ENCODE results near the gene ZNF670. TPM values are rescaled to one million over a fixed set of nuclear protein-coding genes. Genes with fewer than 3 reads are reported as not detected.
A peak's percentile ranks its signal among the peaks of the same experiment; 100 is the strongest.
"Not testable (repeated sequence)": the region's sequence is repeated elsewhere in the genome, so short reads cannot be mapped to it uniquely, and the experiment has no call there.

Gene ZNF670
- total RNA-seq: under 1 TPM; 0.34 to 0.84 TPM

DNA sequence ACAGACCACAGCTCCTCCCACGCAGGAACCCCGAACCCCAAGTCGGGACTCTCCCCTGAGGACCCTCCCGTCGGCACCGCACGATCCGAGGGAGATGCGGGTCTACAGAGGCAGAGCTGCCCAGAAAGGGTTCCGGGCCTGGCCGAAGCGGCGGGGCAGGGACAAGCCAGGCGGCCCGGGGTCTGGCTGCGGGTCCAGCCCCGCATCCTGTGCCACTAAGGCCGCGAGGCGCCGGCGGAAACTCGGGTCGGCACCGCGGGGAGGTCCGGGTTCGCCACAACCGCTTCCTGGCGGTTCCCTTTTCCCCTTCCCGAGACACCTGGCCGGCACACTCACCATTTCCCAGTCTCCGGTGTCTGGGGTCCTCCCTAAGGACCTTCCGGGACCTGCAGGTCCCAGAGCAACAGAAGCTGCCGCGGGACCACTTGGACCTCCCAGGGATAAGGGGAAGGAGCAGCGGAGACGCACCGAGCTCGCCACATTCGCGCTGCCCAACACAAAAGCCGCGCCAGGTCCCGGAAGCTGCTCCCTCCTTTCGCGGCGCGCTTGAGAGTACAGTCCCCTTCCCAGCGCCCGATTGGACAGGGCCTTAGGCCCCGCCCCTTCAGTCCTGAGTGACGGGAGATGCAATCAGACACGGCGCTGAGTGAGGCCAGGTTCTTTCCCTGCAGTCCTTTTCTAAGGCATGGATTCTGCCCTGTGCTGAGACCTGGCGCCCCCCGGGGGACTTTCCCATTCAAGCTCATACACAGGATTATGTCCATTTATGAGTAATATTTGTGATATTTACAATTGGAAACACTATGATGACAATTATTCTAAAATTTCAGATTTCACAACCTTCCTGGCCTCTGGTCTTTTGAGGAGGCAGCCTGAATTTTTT, at the start of gene ZNF670:
TSS of gene ZNF670 (minus strand) at position 554 of the 883 bp plus-strand sequence. CDS start at position 339, 215 bp downstream.
- peaks cover 20% of the 10 kb centered on the region for H3K4me1 Mint-ChIP-seq (ENCODE audit: low read depth)
- H3K9me3 Mint-ChIP-seq (ENCODE audit: insufficient read depth): no peaks in the 10 kb centered on the region
- H3K27me3 Mint-ChIP-seq (ENCODE audit: low read depth): peaks cover 9% of the 10 kb centered on the region
- DNase-seq: peak; percentile 86
- ChIA-PET POLR2A (interaction anchor here (1.4 kb wide), 1 partner anchor 95 kb away, joined by 3 read pairs; no protein-coding TSS in a partner anchor), CTCF (interaction anchor here (0.7 kb wide), 1 partner anchor 697 kb away, joined by 5 read pairs; no protein-coding TSS in a partner anchor)
- ATAC-seq: peak; percentile 99
- H3K27ac Mint-ChIP-seq: peak within 1 kb of the TSS; percentile 68
- H3K36me3 Mint-ChIP-seq (ENCODE audit: low read depth): peaks cover 7% of the 10 kb centered on the region
- H3K4me3 Mint-ChIP-seq: peak within 1 kb of the TSS; percentile 77

DNA sequence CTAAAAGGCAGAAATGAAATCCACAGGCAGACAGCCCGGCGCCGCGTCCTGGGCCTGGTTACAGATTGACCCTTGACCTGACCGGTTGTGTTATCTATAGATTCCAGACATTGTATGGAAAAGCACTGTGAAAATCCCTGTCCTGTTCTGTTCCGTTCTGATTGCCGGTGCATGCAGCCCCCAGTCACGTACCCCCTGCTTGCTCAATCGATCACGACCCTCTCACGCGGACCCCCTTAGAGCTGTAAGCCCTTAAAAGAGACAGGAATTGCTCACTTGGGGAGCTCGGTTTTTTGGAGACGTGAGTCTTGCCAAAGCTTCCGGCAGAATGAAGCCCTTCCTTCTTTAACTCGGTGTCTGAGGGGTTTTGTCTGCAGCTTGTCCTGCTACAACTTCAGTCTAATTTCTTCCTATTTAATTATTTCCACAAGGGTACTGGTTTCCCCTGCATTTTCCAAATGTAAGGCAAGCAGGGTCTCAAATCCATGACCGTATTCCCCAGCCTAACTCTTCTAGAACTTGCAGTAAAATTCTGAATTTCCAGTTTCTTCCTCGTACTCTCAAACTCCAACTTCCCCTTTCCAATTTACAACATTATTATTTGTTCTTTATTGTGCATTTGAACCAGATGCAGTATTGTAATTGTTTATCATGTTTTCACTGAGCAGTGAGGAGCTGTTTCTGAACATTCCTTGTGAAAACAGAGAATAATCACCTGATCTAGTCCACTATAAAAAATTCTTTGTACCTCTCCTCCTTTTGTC, 49.1 kb upstream of the ZNF670 start:
- DNase-seq; H3K4me1 Mint-ChIP-seq (ENCODE audit: low read depth); H3K27me3 Mint-ChIP-seq (ENCODE audit: low read depth); ATAC-seq: not testable (repeated sequence)
- Mint-ChIP-seq H3K9me3 (ENCODE audit: insufficient read depth) (peaks cover 16% of the 10 kb centered on the region), H3K27ac (peak overlapping the region; percentile 82), H3K4me3 (peak overlapping the region; percentile 86), H3K36me3 (ENCODE audit: low read depth) (peaks cover 36% of the 10 kb centered on the region)
- POLR2A ChIA-PET: interaction anchor here (0.7 kb wide), 1 partner anchor 41 kb away, joined by 4 read pairs; no protein-coding TSS in a partner anchor
- CTCF ChIA-PET: interaction anchor here (0.9 kb wide), 1 partner anchor 41 kb away, joined by 3 read pairs; no protein-coding TSS in a partner anchor

DNA sequence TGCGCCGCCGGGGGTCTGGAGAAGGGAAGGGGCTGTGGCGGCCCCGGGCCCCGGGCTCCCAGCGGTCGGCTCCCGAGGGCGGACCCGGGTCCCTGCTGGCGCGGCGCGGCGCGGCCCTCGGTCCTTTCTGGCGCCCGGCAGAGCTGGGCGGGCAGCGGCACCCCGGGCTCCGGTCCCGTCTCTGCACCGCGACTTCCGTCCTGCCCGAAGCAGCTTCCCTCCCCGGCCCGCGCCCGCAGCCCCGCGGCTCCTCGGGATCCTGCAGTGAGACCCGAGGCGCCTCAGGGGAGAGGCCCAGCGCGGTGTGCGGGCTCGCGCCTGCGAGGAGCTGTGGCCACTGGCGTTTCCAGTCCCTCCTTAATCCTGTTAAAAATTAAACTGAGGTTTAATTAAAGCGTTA, 48.0 kb upstream of the ZNF670 start:
- H3K27me3 Mint-ChIP-seq (ENCODE audit: low read depth); H3K4me1 Mint-ChIP-seq (ENCODE audit: low read depth); H3K4me3 Mint-ChIP-seq; H3K27ac Mint-ChIP-seq; DNase-seq; H3K9me3 Mint-ChIP-seq (ENCODE audit: insufficient read depth); POLR2A ChIA-PET; CTCF ChIA-PET: not testable (repeated sequence)
- peak; percentile 76 for ATAC-seq
- H3K36me3 Mint-ChIP-seq (ENCODE audit: low read depth): peaks cover 25% of the 10 kb centered on the region

DNA sequence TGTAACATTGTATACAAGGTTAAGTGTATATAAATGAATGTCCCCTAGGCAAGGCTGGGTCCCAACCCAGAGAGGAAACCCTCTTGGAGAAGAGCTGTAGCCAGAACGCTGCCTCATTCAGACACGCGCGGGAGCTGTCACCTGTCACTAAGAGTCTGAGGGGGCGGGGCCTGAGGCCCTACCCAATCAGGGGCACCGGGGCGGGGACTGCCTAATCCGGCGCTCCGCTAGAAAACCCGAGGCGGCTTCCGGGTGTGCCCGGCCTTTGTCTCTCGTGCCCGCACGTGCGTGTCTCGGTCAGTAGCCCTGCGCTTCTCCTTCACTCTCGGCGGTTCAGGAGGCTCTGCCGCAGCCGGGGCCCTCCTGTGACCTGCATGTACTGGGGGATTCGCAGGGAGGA, 47.6 kb upstream of the ZNF670 start:
- CTCF ChIA-PET; POLR2A ChIA-PET; H3K27ac Mint-ChIP-seq; H3K27me3 Mint-ChIP-seq (ENCODE audit: low read depth); H3K4me3 Mint-ChIP-seq; H3K9me3 Mint-ChIP-seq (ENCODE audit: insufficient read depth); H3K4me1 Mint-ChIP-seq (ENCODE audit: low read depth); DNase-seq: not testable (repeated sequence)
- ATAC-seq: peak; percentile 99
- H3K36me3 Mint-ChIP-seq (ENCODE audit: low read depth): peaks cover 23% of the 10 kb centered on the region

DNA sequence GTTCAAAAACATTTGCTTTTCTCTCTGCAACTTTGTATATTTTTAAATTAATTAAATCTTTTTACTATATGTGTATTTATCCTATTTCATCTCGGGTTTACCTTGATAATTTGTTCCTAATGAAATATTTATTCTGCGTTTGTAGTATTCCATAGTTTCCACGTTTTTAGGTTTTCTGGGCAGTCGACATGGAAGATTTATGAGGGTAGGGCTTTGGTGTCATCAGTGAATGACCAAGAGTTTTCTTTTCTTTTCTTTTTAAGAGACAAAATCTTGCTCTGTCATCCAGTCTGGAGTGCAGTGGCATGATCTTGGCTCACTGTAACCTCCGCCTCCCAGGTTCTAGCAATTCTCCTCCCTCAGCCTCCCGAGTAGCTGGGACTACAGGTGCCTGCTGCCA, 42.8 kb upstream of the ZNF670 start:
- DNase-seq (no peak), ATAC-seq (no peak)
- Mint-ChIP-seq H3K27ac (no peak overlapping the region), H3K4me1 (ENCODE audit: low read depth) (no peaks in the 10 kb centered on the region), H3K4me3 (no peak overlapping the region), H3K36me3 (ENCODE audit: low read depth) (peaks cover 1% of the 10 kb centered on the region), H3K27me3 (ENCODE audit: low read depth) (no peaks in the 10 kb centered on the region), H3K9me3 (ENCODE audit: insufficient read depth) (peaks cover 3% of the 10 kb centered on the region)
- ChIA-PET CTCF (no interaction called here), POLR2A (no interaction called here)

DNA sequence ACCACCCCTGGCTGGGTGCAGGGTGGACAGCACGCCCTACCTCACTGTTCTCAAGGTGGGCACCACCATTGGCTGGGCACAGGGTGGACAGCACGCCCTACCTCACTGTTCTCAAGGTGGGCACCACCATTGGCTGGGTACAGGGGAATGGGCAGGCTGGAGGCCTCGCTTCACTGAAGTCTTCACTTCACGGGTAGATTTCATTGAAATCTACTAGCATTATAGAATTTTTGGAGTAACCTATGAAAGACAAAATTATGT, 41.7 kb upstream of the ZNF670 start:
- H3K9me3 Mint-ChIP-seq (ENCODE audit: insufficient read depth); POLR2A ChIA-PET; ATAC-seq; H3K36me3 Mint-ChIP-seq (ENCODE audit: low read depth); H3K27me3 Mint-ChIP-seq (ENCODE audit: low read depth); H3K4me1 Mint-ChIP-seq (ENCODE audit: low read depth); CTCF ChIA-PET; H3K4me3 Mint-ChIP-seq; DNase-seq; H3K27ac Mint-ChIP-seq: not testable (repeated sequence)

DNA sequence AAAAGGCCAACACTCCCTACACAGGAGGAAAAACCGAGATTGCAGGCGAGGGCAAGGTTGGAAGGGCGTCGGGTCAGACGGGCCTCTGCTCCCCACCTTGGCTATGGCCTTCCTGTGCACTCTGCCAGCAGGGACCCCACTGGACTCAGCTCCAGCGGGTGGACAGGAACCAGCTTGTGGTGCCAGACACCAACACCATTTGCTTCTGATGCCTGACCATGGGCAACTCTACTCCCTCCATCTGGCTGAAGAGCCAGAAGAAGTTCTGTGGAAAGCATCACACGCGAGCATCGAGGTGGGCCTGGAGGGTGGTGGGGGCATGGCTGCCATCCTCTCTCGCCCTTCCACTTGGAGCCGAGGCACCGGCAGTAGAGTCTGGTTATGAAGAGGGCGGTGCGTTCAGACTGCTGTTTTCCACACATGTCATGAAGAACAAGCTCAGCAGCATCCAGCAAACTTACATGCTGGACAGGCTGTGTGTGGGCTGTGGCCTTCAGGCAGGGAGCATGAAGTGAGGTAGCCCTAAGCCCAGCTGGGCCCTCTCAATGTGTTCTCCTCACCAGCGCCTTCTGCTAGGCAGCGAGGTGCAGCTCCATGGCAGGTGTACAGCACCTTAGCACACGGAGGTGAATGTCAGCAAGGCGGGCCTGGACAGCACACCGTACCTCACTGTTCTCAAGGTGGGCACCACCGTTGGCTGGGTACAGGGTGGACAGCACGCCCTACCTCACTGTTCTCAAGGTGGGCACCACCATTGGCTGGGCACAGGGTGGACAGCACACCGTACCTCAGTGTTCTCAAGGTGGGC, 41.2 kb upstream of the ZNF670 start:
- H3K4me1 Mint-ChIP-seq (ENCODE audit: low read depth): peaks cover 2% of the 10 kb centered on the region
- POLR2A ChIA-PET: no interaction called here
- peaks cover 1% of the 10 kb centered on the region for H3K9me3 Mint-ChIP-seq (ENCODE audit: insufficient read depth)
- peaks cover 3% of the 10 kb centered on the region for H3K36me3 Mint-ChIP-seq (ENCODE audit: low read depth)
- no peaks in the 10 kb centered on the region for H3K27me3 Mint-ChIP-seq (ENCODE audit: low read depth)
- DNase-seq: no peak
- peak; percentile 41 for ATAC-seq
- CTCF ChIA-PET: no interaction called here
- no peak overlapping the region for H3K27ac Mint-ChIP-seq
- H3K4me3 Mint-ChIP-seq: no peak overlapping the region

DNA sequence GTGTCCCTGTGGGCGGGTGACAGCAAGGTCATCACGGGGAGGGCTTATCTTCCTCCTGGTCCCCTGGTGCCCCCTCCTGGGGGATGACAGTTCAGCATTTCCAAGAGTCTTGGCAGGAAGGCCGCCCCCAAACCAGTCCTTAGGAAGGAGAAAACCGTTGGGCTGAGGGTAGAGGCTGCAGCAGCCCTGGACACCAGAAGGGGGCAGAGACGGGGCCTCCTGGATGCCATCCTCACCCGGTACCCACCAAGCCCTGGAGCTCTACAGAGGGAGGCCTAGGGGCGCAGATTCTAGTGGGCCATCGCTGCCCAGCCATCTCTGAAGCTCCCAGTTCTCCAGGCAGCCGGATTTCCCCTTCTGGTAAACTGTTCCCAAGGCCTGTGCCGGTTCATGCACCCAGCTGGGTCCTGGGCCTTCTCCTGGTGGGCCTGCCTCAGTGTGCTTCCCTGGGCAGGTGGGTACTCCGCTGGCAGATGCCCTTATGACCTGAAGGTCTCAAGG, 40.4 kb upstream of the ZNF670 start:
- H3K36me3 Mint-ChIP-seq (ENCODE audit: low read depth): peaks cover 2% of the 10 kb centered on the region

DNA sequence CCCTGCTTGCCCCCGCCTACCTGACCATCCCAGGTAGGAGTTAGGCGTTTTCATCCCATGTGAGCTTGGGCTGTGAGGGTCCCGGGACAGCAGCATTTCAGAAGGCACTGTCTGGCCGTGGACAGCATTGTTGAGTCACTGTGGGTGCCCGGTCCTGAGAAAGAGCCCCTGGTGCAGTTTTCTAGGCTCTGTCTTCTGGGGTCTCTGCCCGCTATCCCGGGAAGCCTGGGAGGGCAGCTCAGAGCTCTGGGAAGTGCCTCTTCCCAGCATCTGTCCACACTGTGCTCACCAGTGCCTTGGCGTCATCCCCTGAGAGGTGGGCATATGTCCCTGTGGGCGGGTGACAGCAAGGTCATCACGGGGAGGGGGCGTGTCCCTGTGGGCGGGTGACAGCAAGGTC, 36.9 kb upstream of the ZNF670 start:
- Mint-ChIP-seq H3K4me1 (ENCODE audit: low read depth) (peaks cover 8% of the 10 kb centered on the region), H3K27ac (no peak overlapping the region), H3K27me3 (ENCODE audit: low read depth) (peaks cover 18% of the 10 kb centered on the region), H3K36me3 (ENCODE audit: low read depth) (peaks cover 4% of the 10 kb centered on the region), H3K4me3 (no peak overlapping the region), H3K9me3 (ENCODE audit: insufficient read depth) (no peaks in the 10 kb centered on the region)
- ChIA-PET CTCF (no interaction called here), POLR2A (no interaction called here)
- ATAC-seq: no peak
- DNase-seq: no peak

More for the DNA sequence above, 40.4 kb upstream of the ZNF670 start:
- ATAC-seq: peak; percentile 64
- H3K27ac Mint-ChIP-seq: no peak overlapping the region
- CTCF ChIA-PET: no interaction called here
- no peaks in the 10 kb centered on the region for H3K27me3 Mint-ChIP-seq (ENCODE audit: low read depth)
- POLR2A ChIA-PET: no interaction called here
- H3K4me3 Mint-ChIP-seq: no peak overlapping the region
- DNase-seq: peak; percentile 46
- H3K9me3 Mint-ChIP-seq (ENCODE audit: insufficient read depth): no peaks in the 10 kb centered on the region
- H3K4me1 Mint-ChIP-seq (ENCODE audit: low read depth): peaks cover 2% of the 10 kb centered on the region

DNA sequence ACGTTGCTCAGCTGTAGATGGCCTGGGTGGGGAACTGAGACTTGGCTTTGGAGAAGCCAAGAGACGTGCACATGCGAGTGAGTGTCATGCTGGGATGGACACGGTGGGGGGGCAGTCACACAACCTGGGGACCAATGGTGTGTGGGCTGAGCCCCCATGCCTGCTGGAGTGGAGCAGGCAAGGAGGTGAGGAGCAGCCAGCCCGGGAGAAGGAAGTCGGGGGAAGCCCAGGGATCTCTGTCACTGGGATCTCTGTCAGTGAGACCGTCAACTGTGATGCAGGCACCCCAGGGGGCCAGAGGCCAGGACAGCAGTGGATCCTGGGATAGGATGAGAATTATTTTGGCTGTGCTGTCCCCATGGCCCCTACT, 36.5 kb upstream of the ZNF670 start:
- ATAC-seq (no peak), DNase-seq (no peak)
- H3K27me3 Mint-ChIP-seq (ENCODE audit: low read depth): peaks cover 18% of the 10 kb centered on the region
- no peak overlapping the region for H3K27ac Mint-ChIP-seq
- no peak overlapping the region for H3K4me3 Mint-ChIP-seq
- POLR2A ChIA-PET: no interaction called here
- H3K4me1 Mint-ChIP-seq (ENCODE audit: low read depth): peaks cover 9% of the 10 kb centered on the region
- no peaks in the 10 kb centered on the region for H3K9me3 Mint-ChIP-seq (ENCODE audit: insufficient read depth)
- CTCF ChIA-PET: no interaction called here
- H3K36me3 Mint-ChIP-seq (ENCODE audit: low read depth): peaks cover 4% of the 10 kb centered on the region

DNA sequence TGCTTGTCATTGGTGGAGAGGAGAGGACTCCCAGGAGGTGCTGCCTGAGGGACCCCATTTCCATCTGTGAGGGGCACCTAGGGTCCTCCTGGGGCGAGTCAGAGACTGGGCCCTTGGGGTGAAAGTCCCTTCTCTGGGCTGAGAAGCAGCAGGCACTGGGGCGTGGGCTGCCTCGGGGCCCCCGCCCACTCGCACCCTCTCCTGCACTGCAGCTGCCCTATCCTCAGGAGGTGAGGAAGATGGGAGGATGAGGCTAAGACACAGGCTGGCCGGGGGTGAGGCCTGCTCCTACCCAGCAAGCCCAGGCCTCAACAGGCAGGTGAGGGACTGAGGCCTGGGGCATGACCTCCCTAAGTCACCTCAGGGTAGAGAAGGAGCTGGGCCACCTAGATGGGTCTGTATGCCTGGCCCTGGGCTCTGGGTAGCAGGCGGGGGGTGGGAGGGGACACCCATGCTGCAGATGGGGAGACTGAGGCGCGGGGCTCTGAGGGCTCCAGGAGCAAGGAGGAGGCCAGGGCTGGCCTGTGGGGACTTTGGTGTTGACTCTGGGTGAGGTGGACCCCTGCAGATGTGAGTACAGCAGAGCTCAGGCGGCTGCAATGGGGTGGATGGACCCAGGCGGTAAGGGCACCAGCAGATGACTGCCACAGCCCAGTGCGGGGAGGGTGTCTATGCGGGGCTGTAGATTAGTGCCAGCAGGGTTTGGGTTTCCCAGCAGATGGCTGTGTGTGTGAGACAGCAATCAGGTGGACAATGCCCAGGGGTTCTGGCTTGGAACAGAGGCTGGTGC, 35.9 kb upstream of the ZNF670 start:
- CTCF ChIA-PET: no interaction called here
- Mint-ChIP-seq H3K4me3 (no peak overlapping the region), H3K4me1 (ENCODE audit: low read depth) (peaks cover 9% of the 10 kb centered on the region), H3K27me3 (ENCODE audit: low read depth) (peaks cover 24% of the 10 kb centered on the region), H3K36me3 (ENCODE audit: low read depth) (peaks cover 7% of the 10 kb centered on the region), H3K9me3 (ENCODE audit: insufficient read depth) (no peaks in the 10 kb centered on the region), H3K27ac (no peak overlapping the region)
- DNase-seq: no peak
- ATAC-seq: no peak
- POLR2A ChIA-PET: no interaction called here

All from activated CD8-positive, alpha-beta T cell treated with anti-CD3 and anti-CD28 coated beads, Interleukin-2, amount 10 ng/mL, durations not matched to agents 7 days and 5 days (primary cell).